ENCODE data around the gene SLC22A14. TPM values are rescaled to one million over a fixed set of nuclear protein-coding genes. Genes with fewer than 3 reads are reported as not detected.

The SLC22A14 gene
- total and polyA plus RNA-seq, 7 donors, result 0.09 TPM; not detected in 6

GRCh38 chr3:38264353-38264771 lies 17.7 kb upstream of the SLC22A14 start:
- H3K36me3 ChIP-seq, result peaks cover 0 to 4% (median 1%) of the 10 kb centered on the region in 4 donors
- H3K4me3 ChIP-seq, result no peak overlapping the region
- intact Hi-C loops (cut with DNase I), result no loop called here
- no peaks in the 10 kb centered on the region for H3K4me1 ChIP-seq
- no peak for TF ChIP-seq EP300 (IDR thresholded peaks at IDR 0.05)
- H3K27ac ChIP-seq, result no peak overlapping the region
- 0% methylated on average over 1 of the region's 1 CpG for WGBS, 2 donors
- no peak for DNase-seq
- H3K27me3 ChIP-seq, result no peaks in the 10 kb centered on the region
- no peaks in the 10 kb centered on the region for H3K9me3 ChIP-seq

DNA sequence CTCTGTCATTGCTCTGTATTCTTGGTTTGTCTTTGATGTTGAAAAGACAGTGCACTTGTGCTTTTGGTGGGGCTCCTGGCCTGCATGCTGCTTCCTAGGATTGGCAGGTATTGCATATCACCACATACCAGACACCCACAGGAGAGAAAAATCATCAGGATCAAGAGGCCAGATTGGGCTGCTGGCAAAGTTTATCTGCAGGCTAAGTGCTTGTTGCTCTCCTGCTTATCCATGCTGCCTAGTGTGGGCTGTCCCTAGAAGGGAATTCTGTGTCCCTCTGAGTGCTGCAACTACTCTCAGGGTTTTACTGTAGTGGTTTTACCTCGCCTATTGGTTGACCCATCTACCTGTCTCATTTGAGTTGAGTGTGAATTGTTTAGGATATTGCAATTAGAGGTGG lies 17.3 kb upstream of the SLC22A14 start:
- Histone ChIP-seq H3K9me3 (no peaks in the 10 kb centered on the region), H3K27ac (no peak overlapping the region), H3K4me1 (no peaks in the 10 kb centered on the region), H3K4me3 (no peak overlapping the region), H3K27me3 (no peaks in the 10 kb centered on the region), H3K36me3 (peaks cover 0 to 4% (median 1%) of the 10 kb centered on the region in 4 donors)
- intact Hi-C loops (cut with DNase I), result no loop called here
- no peak for DNase-seq
- 80% methylated on average over 1 of the region's 1 CpG for WGBS, 2 donors
- TF ChIP-seq POLR2AphosphoS5 (IDR thresholded peaks at IDR 0.05), result no peak
- TF ChIP-seq, protein P1, sequence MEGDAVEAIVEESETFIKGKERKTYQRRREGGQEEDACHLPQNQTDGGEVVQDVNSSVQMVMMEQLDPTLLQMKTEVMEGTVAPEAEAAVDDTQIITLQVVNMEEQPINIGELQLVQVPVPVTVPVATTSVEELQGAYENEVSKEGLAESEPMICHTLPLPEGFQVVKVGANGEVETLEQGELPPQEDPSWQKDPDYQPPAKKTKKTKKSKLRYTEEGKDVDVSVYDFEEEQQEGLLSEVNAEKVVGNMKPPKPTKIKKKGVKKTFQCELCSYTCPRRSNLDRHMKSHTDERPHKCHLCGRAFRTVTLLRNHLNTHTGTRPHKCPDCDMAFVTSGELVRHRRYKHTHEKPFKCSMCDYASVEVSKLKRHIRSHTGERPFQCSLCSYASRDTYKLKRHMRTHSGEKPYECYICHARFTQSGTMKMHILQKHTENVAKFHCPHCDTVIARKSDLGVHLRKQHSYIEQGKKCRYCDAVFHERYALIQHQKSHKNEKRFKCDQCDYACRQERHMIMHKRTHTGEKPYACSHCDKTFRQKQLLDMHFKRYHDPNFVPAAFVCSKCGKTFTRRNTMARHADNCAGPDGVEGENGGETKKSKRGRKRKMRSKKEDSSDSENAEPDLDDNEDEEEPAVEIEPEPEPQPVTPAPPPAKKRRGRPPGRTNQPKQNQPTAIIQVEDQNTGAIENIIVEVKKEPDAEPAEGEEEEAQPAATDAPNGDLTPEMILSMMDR (IDR thresholded peaks at IDR 0.05), result no peak
- no peak for TF ChIP-seq POLR2A (IDR thresholded peaks at IDR 0.05)
- TF ChIP-seq EP300 (IDR thresholded peaks at IDR 0.05), result no peak

DNA sequence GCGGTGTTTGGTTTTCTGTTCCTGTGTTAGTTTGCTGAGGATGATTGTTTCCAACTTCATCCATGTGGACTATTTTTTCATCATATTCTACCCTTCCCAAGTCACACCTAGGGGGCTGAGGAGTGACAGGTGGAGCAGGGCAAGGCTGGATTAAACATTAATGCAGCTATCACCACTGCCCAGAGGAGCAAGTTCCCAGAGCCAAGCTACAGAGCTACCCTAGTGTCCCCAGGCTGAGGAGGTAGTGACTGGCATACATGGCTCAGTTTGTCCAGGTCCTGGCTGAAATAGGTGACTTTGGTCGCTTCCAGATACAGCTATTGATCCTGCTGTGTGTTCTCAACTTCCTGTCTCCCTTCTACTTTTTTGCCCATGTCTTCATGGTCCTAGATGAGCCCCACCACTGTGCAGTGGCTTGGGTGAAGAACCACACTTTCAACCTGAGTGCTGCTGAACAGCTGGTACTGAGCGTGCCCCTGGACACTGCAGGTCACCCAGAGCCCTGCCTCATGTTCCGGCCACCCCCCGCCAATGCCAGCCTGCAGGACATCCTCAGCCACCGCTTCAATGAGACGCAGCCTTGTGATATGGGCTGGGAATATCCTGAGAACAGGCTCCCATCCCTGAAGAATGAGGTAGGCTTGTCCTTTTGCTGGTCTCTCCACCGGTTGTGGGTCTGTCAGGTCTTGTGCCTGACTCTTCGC lies 16.3 kb upstream of the SLC22A14 start, which contains the start of gene SLC22A13:
TSS of gene SLC22A13 (plus strand) at position 209 of the 704 bp plus-strand sequence. CDS start at position 258, 49 bp downstream.
- intact Hi-C loops (cut with DNase I), result no loop called here
- Histone ChIP-seq H3K36me3 (peaks cover 0 to 4% (median 1%) of the 10 kb centered on the region in 4 donors), H3K4me3 (no peak within 1 kb of the TSS), H3K4me1 (no peaks in the 10 kb centered on the region), H3K9me3 (no peaks in the 10 kb centered on the region), H3K27ac (no peak within 1 kb of the TSS), H3K27me3 (no peaks in the 10 kb centered on the region)
- DNase-seq, result no peak
- TF ChIP-seq EP300 (IDR thresholded peaks at IDR 0.05), result no peak
- TF ChIP-seq POLR2AphosphoS5 (IDR thresholded peaks at IDR 0.05), result no peak
- no peak for TF ChIP-seq POLR2A (IDR thresholded peaks at IDR 0.05)
- TF ChIP-seq, protein P1 (IDR thresholded peaks at IDR 0.05), result no peak
- 93 to 95% methylated on average over 9 of the region's 9 CpGs for WGBS, 2 donors

- H3K27me3 ChIP-seq, result no peaks in the 10 kb centered on the region
- no peaks in the 10 kb centered on the region for H3K4me1 ChIP-seq
- intact Hi-C loops (cut with DNase I), result no loop called here
- H3K4me3 ChIP-seq, result no peak overlapping the region
- H3K9me3 ChIP-seq, result no peaks in the 10 kb centered on the region
- H3K36me3 ChIP-seq, result peaks cover 0 to 4% (median 1%) of the 10 kb centered on the region in 4 donors
- no peak overlapping the region for H3K27ac ChIP-seq
- TF ChIP-seq POLR2AphosphoS5 (IDR thresholded peaks at IDR 0.05) (no peak), POLR2A (IDR thresholded peaks at IDR 0.05) (no peak), EP300 (IDR thresholded peaks at IDR 0.05) (no peak)
- TF ChIP-seq, protein P1 (IDR thresholded peaks at IDR 0.05), result no peak
- DNase-seq, result no peak
- 85 to 90% methylated on average over 1 of the region's 1 CpG for WGBS, 2 donors
These were observed 15.3 kb upstream of the SLC22A14 start for GRCh38 chr3:38266810-38267209.

- peaks cover 0 to 4% (median 1%) of the 10 kb centered on the region in 4 donors for H3K36me3 ChIP-seq
- DNase-seq, result no peak
- no peak for TF ChIP-seq POLR2A (IDR thresholded peaks at IDR 0.05)
- no peak for TF ChIP-seq POLR2AphosphoS5 (IDR thresholded peaks at IDR 0.05)
- TF ChIP-seq, protein P1 (IDR thresholded peaks at IDR 0.05), result no peak
- no peak overlapping the region for H3K4me3 ChIP-seq
- no peak overlapping the region for H3K27ac ChIP-seq
- no peaks in the 10 kb centered on the region for H3K9me3 ChIP-seq
- intact Hi-C loops (cut with DNase I), result no loop called here
- 51 to 87% methylated on average over 2 of the region's 2 CpGs for WGBS, 2 donors
- no peaks in the 10 kb centered on the region for H3K4me1 ChIP-seq
- H3K27me3 ChIP-seq, result no peaks in the 10 kb centered on the region
These were observed 14.4 kb upstream of the SLC22A14 start for GRCh38 chr3:38267662-38268061.
